Left kidney (tissue), 2 donors: ENCODE measurements around the gene FHAD1. TPM values are rescaled to one million over a fixed set of nuclear protein-coding genes. Genes with fewer than 3 reads are reported as not detected.
"Not testable (repeated sequence)": the region's sequence is repeated elsewhere in the genome, so short reads cannot be mapped to it uniquely, and the experiment has no call there.

ENCODE experiments used
- DNase-seq: peaks from one replicate; pipeline ENCODE4 v3.0.0-alpha.2; 2013
- polyA plus RNA-seq: library from polyadenylated mRNA; unstranded; fragments of 120-200 nt; gene quantifications from one replicate; pipeline ENCODE4 v1.2.1, GENCODE V29; 2013; ENCODE audit not compliant: insufficient read length

FHAD1 gene
- polyA plus RNA-seq, 1 donor = 3.7 TPM

GRCh38 chr1:15418806-15419515 is 171.9 kb downstream of the FHAD1 start:
- DNase-seq = no peak

- DNase-seq = no peak
Measured at GRCh38 chr1:15420853-15421465, 173.9 kb downstream of the FHAD1 start.

DNA sequence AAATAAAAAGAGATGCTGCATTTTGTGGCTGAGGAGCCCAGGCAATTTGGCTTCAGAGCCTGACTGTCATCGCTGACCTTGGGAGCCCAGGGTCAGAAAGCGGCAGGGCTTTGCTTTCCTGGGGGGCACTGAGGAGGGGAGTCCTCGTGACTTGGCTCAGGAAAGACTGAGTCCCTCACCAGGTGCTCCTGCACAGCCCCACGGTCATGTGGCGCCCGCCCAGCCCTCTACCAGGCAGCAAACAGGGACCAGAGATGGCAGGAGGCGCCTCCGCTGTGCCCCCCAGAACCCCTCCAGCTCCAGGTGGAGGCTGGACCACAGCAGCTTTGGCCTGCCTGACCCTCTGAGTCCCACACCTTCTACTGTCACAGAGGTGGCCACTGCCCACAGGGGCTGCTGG is 175.8 kb downstream of the FHAD1 start:
- no peak for DNase-seq

DNA sequence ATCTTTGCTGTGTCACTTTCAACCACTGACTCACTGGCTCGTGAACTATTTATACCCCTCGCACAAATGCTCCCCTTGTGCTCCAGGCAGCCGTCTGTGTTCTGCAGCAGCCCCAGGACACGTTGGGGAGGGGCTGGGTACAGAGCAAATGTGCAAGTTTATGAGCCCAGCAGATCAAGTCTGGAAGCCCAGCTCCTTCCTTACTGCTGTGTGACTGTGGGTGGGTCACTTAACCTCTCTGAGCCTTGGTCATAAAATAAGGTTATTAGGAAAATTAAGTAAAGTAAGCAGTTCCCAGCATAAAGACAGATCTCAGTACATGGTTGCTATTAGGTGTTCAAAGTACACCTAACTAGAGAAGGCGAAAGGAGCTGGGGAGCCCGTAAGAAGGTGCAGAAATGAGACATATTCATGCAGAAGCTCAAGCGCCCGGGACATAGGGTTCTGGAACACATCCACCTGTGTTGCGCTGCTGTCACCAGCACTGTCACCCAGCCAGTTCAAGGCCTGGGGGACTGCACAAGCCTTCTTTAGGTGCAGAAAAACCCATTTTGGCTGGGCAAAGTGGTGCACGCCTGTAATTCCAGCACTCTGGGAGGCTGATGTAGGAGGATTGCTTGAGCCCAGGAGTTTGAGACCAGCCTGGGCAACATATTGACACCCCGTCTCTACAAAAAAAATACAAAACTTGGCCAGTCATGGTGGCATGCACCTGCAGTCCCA is 176.5 kb downstream of the FHAD1 start:
- DNase-seq = no peak

DNA sequence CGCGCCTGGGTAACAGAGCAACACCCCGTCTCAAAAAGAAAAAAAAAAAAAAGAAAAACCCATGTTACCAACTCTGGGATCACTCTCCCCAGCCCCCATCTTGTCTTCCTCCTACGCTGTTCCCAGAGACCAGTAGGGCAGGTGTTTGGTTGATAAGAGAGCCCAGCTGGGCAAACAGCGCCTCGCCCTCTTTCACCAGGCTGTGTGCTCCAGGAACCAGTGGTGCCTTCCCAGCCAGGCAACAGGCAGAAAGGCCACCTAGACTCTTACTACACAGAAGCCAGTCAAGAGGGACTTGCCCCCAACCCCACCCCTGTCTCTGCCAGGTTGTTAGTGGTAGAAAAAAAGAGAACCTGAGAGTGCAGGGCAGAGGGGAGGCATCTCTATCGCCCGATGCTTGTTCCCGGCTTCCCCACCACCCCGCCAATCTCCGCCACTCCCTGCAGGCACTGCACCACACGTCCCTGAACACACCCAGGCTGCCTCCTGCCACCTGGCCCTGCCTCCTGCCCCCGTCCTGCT is 177.2 kb downstream of the FHAD1 start:
- DNase-seq = no peak

- DNase-seq = no peak
Measured at GRCh38 chr1:15424981-15425380, 178.0 kb downstream of the FHAD1 start.

DNA sequence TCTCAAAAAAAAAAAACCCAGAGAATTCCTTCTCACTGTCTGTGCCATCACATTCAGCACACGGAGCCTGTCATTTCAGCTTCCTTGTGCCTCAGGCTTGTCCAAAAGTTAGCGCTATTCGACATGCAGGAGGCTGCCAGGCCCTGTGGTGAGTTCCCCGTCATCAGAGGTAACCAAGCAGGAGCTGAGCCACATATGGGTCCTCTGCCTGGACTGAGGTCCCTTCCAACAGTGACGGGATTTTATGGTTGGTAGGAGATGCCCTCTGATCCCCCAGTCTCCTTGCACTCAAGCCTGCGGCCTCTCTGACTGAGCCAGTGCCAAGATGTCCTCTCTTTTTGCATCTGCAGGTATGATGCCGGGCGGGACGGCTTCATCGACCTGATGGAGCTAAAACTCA is 178.5 kb downstream of the FHAD1 start:
- no peak for DNase-seq

DNA sequence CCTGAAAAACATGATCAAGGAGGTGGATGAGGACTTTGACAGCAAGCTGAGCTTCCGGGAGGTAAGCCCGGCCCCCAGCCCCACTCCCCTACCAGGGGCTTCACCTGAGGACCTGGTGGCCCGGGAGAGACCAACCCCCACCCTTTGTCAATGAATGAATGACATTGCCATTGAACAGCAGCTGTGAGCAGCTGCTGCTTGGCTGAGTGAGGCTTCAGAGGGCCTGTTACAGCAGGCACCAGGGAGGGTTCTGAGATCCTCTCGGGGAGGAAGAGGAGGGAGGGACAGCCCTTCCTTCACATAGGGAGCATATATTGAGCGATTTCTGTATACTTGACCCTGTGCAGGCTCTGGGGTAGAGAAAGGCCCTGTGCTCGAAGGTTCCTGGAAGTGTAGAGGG is 178.9 kb downstream of the FHAD1 start:
- DNase-seq = no peak

- DNase-seq = no peak
Measured at GRCh38 chr1:15426492-15427279, 179.7 kb downstream of the FHAD1 start.

DNA sequence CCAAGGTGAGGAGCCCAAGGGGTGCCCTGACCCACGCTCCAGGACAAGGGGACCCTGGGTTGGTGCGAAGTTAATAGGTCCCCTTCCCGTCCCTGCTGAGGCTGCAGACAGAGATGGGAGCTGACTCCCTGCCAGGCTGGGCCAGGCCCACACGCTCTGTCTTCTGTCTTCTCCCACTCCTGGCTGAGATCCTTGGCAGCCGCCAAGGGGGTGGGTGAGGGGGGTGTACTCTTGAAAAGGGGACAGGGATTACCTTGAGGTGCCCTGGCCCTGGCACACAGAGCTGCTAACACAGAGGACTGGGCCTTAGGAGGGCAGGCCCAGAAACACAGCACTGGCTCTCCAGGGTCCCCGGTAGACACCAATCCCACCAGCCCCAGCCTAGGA is 180.2 kb downstream of the FHAD1 start:
- no peak for DNase-seq

DNA sequence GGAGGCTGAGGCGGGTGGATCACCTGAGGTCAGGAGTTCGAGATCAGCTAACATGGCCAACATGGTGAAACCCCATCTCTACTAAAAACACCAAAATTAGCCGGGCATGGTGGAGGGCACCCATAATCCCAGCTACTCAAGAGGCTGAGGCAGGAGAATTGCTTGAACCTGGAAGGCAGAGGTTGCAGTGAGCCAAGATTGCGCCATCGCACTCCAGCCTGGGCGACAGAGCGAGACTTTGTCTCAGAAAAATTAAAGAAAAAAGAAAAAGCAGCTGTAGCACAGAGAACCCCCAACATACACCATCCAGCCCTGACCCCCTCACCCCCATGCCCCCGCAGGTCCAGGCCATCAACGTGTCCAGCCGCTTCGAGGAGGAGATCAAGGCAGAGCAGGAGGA is 181.2 kb downstream of the FHAD1 start:
- DNase-seq = not testable (repeated sequence)

- no peak for DNase-seq
Measured at GRCh38 chr1:15428815-15429435, 181.9 kb downstream of the FHAD1 start.

DNA sequence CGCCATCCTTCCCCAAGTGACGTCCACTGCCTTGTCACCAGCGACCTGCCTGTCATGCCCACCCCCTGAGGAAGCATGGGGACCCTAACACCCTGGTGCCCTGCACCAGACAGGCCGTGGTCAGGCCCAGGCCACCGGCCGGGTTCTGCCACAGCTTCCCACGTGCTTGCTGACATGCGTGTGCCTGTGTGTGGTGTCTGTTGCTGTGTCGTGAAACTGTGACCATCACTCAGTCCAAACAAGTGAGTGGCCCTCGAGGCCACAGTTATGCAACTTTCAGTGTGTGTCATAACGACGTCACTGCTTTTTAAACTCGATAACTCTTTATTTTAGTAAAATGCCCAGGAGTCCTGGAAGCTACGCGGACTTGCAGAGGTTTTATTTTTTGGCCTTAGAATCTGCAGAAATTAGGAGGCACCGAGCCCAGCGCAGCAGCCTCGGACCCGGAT is 182.7 kb downstream of the FHAD1 start:
- no peak for DNase-seq

DNA sequence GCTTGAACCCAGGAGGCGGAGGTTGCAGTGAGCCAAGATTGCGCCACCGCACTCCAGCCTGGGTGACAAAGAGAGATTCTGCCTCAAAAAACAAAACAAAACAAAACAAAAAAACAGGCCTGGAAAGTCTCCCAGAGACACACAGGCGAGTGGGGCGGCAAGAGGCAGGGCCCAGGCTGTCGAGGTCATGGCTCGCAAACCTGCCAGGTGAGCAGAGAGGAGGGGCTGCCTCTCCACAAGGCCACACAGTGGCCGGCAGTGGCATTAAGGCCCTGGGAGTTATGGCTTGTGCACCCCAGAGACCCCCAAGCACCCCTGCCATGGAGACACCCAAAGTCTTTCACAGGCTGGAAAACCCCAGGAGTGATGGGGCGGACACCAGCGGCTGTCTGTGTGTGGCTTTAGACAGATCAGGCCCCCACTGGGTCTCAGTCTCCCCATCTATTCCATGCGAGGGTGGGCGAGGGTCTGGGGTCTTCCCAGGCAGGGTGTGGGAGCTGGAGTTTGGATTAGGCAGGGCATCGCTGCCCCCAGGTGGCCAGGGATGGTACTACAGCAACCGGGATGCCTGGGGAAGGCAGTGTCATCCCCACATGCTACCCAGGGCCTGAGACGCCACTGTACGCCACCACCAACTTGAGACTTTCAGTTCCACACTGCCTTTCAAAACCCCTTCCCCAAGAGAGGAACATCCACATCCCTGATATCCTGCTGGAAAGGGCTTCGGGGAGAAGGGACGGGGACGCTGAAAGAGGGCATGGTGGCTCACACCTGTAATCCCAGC is 184.0 kb downstream of the FHAD1 start:
- no peak for DNase-seq

DNA sequence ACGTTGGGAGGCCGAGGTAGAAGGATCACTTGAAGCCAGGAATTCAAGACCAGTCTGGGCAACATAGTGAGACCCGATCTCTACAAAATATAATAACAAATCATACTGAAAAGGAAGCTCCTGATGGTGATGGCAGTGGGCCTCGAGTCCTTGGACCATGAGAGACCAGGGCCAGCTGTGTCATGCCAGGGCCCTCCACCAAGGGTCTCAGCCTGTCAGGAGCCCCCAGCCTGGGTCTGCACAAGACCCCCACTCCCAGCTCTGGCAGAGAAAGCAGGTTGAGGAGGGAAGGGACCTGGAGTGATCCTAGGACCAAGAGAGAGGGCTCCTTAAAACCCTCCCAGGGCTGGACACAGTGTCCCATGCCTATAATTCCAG is 184.5 kb downstream of the FHAD1 start:
- DNase-seq = no peak

GRCh38 chr1:15432324-15432723 is 185.3 kb downstream of the FHAD1 start:
- no peak for DNase-seq

GRCh38 chr1:15433471-15433870 is 186.4 kb downstream of the FHAD1 start:
- DNase-seq = no peak

DNA sequence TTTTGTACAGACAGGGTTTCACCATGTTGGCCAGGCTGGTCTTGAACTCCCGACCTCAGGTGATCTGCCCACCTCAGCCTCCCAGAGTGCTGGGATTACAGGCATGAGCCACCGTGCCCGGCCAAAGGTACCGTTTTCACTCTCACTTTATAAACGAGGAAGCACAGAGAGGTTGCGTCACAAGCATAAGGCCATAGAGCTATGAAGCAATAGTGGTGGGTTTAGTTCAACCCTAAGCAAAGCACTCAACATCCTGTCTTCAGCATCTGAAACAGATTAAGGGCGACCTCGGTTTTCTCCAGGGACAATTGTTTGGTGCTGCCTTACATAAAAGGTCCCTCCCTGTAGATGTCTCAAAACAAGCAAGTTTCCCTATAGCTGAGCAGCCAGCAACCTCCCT is 187.7 kb downstream of the FHAD1 start:
- DNase-seq = not testable (repeated sequence)

DNA sequence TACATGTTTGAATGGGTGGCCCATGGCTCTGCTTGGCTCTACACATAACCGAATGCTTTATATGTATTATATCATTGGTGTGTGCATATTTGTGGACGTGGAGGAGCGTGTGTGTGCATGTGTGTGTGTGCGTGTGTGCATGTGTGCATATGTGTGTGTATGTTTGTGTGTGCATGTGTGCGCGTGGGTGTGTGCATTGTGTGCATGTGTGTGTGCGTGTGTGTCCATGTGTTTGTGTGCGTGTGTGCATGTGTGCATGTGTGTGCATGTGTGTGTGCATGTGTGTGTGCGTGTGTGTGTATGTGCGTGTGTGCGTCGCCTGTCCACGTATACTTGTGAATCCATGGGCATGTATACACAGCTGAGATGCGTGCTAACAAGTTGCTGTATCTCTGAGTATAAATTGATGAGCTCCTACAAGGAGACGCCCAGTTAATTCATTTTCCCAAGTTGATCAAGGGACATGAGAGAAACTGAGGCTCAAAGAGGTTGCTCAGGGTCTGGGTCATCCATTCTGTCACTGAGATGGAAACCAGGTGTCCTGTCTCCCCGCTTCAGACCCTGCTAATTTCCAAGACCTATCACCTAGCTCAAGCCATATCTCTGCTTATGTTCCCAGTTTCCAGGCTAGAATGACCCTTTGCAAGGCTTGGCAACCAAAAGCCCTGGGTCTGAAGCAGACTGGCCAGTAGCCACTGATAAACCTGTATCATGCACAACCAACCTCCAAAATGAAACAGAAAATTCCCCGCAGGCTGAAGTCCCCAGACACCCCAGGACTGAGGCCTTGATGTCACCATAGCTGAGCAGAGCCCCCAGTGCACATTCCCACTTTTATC is 188.4 kb downstream of the FHAD1 start:
- DNase-seq = no peak

- DNase-seq = no peak
Measured at GRCh38 chr1:15436881-15437442, 189.9 kb downstream of the FHAD1 start.
